HG02623 (cell line): ENCODE data around the gene MRPL55.

Experiments used
- ATAC-seq: cut with Tn5 transposase; IDR thresholded peaks from one replicate; pipeline ENCODE4 v1.9.1; 2021; ENCODE audit warnings: moderate library complexity; ENCODE audit not compliant: unreplicated experiment

MRPL55 gene

DNA sequence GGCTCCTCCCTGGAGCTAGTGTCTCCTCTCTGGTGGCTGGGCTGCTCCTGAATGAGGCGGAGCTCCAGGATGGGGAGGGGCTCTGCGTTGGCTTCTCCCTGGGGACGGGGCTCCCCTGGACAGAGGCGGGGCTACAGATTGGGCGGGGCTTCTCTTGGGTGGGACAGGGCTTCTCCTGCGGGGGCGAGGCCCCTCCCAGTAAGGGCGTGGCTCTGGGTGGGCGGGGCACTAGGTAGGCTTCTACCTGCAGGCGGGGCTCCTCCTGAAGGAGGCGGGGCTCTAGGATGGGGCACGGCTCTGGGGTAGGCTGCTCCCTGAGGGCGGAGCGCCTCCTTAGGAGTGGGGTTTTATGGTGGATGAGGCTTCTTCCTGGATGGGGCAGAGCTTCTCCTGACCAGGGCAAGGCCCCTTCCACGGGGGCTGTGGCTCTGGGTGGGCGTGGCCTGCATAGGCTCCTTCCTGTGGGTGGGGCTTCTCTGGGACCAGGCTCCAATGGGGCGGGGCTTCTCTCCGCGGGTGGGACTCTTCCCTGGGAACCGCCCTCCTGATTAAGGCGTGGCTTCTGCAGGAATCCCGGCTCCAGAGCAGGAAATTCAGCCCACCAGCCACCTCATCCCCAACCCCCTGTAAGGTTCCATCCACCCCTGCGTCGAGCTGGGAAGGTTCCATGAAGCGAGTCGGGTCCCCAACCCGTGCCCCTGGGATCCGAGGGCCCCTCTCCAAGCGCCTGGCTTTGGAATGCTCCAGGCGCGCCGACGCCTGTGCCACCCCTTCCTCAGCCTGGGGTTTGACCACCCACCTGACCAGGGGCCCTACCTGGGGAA is 49.3 kb downstream of the MRPL55 start:
- no peak for ATAC-seq

DNA sequence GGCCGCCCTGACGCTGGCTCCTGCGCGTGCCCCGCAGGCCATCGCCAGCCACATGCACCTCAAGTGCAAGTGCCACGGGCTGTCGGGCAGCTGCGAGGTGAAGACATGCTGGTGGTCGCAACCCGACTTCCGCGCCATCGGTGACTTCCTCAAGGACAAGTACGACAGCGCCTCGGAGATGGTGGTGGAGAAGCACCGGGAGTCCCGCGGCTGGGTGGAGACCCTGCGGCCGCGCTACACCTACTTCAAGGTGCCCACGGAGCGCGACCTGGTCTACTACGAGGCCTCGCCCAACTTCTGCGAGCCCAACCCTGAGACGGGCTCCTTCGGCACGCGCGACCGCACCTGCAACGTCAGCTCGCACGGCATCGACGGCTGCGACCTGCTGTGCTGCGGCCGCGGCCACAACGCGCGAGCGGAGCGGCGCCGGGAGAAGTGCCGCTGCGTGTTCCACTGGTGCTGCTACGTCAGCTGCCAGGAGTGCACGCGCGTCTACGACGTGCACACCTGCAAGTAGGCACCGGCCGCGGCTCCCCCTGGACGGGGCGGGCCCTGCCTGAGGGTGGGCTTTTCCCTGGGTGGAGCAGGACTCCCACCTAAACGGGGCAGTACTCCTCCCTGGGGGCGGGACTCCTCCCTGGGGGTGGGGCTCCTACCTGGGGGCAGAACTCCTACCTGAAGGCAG is 50.0 kb downstream of the MRPL55 start:
- ATAC-seq = no peak

DNA sequence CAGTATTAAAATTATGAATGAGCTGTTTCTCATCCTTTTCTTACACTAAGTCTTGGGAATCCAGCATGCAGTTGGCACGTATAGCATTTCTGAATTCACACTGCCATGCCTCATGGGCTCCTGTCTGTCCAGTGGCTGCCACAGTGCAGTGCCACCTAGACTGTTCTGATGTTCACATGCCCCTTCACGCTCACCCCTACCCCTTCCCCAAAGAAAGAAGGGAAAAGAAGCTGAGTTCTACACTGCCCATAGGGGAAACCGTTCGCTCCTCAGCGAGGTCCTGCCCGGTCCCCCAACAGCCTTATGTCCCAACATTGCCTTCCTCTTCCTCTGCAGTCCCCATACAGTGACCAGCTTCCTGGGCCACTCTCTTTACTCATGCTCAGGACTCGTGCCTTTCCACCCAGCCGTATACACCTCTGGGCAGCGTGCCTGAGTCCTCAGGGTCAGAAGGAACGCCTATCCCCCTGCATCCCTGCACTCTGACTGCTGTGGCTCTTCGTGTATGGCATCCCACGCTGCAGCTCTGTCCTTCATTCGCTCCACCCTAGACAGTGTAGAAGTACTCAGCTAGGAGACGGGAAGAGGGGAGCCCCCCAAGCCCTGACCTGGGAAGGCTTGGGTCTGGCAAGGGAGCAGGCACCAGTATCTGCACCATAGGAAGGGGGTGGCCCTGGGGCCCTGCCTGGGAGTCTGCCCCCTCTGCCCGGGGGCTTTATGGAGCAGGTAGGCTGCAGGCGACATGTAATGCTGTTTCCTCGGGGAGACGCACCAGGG is 50.7 kb downstream of the MRPL55 start:
- no peak for ATAC-seq
